SK-N-SH (cell line): Measurements from ENCODE around the gene ITGA2B.

Experiments used
- CTCF ChIP-seq: fragments of 200-600 bp; sonication (generic); IDR thresholded peaks from 2 replicates; pipeline ENCODE4 v1.6.1; 2017; ENCODE audit warnings: antibody characterized with exemption, mild to moderate bottlenecking, moderate library complexity
- EP300 ChIP-seq, 2 experiments: IDR thresholded peaks; 2 replicates each; pipeline versions ENCODE4 v1.4.0 to v1.6.1; 2012; ENCODE audit warnings: borderline replicate concordance in 1 of 2, low read depth in 1 of 2, low read length in 1 of 2
- EZH2phosphoT487 ChIP-seq: fragments of 200-600 bp; sonication (generic); IDR thresholded peaks from 2 replicates; pipeline ENCODE4 v1.6.1; 2017; ENCODE audit warnings: low read depth, mixed run types, mild to moderate bottlenecking, antibody characterized with exemption, moderate library complexity, borderline replicate concordance
- FOXJ3 ChIP-seq: sonication (generic); formaldehyde crosslinking; IDR thresholded peaks from 2 replicates; pipeline ENCODE4 v1.5.1; 2020; ENCODE audit warnings: mild to moderate bottlenecking, missing genetic modification reagents
- PBX3 ChIP-seq: IDR thresholded peaks from 2 replicates; pipeline ENCODE4; 2012
- POLR2AphosphoS5 ChIP-seq: IDR thresholded peaks from 2 replicates; pipeline ENCODE4 v1.6.1; 2012; ENCODE audit warnings: low read depth, low read length
- SIN3A ChIP-seq: IDR thresholded peaks from 2 replicates; pipeline ENCODE4 v1.6.1; 2012; ENCODE audit warnings: low read depth, mild to moderate bottlenecking, low read length, moderate library complexity, borderline replicate concordance
- TAF1 ChIP-seq: IDR thresholded peaks from 2 replicates; pipeline ENCODE4 v1.6.1; 2012; ENCODE audit warnings: low read depth, mild to moderate bottlenecking, low read length, moderate library complexity, borderline replicate concordance
- YY1 ChIP-seq: IDR thresholded peaks from 2 replicates; pipeline ENCODE4 v1.4.0; 2012; ENCODE audit warnings: low read depth, mild to moderate bottlenecking

- no peak for TF ChIP-seq SIN3A
- no peak for TF ChIP-seq POLR2AphosphoS5
- no peak for TF ChIP-seq EZH2phosphoT487
- no peak for TF ChIP-seq PBX3
- TF ChIP-seq CTCF, result no peak
- TF ChIP-seq EP300 (IDR thresholded peaks at IDR 0.05; ENCODE audit: borderline replicate concordance in 1 of 2, low read depth in 1 of 2, low read length in 1 of 2), result no peak
- TF ChIP-seq FOXJ3 (CRISPR knock-in tag), result no peak
- TF ChIP-seq YY1, result no peak
- no peak for TF ChIP-seq TAF1
Measured at GRCh38 chr17:44361292-44362260, 27.9 kb downstream of the ITGA2B start.
